Lower leg skin (tissue), 3 donors: ENCODE data around the gene VEZF1.

Experiments used
- POLR2A ChIP-seq, 2 donors: fragments of 450-650 bp; IDR thresholded peaks; one replicate each; pipeline ENCODE4 v1.6.1; 2016 to 2017; ENCODE audit warnings: antibody characterized with exemption in 2 of 2, mild to moderate bottlenecking in 1 of 2, moderate library complexity in 1 of 2
- TF ChIP-seq, protein P1 (sequence below), 3 donors: fragments of 450-650 bp; IDR thresholded peaks; one replicate each; pipeline ENCODE4 v1.5.1; 2016; ENCODE audit warnings: antibody characterized with exemption in 3 of 3, mild to moderate bottlenecking in 3 of 3, moderate library complexity in 2 of 3

GRCh38 chr17:57925361-57925990 lies 62.6 kb downstream of the VEZF1 start:
- no peak for TF ChIP-seq POLR2A (IDR thresholded peaks at IDR 0.05)
- TF ChIP-seq, protein P1, sequence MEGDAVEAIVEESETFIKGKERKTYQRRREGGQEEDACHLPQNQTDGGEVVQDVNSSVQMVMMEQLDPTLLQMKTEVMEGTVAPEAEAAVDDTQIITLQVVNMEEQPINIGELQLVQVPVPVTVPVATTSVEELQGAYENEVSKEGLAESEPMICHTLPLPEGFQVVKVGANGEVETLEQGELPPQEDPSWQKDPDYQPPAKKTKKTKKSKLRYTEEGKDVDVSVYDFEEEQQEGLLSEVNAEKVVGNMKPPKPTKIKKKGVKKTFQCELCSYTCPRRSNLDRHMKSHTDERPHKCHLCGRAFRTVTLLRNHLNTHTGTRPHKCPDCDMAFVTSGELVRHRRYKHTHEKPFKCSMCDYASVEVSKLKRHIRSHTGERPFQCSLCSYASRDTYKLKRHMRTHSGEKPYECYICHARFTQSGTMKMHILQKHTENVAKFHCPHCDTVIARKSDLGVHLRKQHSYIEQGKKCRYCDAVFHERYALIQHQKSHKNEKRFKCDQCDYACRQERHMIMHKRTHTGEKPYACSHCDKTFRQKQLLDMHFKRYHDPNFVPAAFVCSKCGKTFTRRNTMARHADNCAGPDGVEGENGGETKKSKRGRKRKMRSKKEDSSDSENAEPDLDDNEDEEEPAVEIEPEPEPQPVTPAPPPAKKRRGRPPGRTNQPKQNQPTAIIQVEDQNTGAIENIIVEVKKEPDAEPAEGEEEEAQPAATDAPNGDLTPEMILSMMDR (IDR thresholded peaks at IDR 0.05) = no peak
